ENCODE results near the gene PLA2G2A. TPM values are rescaled to one million over a fixed set of nuclear protein-coding genes. Genes with fewer than 3 reads are reported as not detected.
A peak's percentile ranks its signal among the peaks of the same experiment; 100 is the strongest.

The PLA2G2A gene
- total and polyA plus RNA-seq, 11 donors = 2.8 to 539 (median 26.5) TPM

DNA sequence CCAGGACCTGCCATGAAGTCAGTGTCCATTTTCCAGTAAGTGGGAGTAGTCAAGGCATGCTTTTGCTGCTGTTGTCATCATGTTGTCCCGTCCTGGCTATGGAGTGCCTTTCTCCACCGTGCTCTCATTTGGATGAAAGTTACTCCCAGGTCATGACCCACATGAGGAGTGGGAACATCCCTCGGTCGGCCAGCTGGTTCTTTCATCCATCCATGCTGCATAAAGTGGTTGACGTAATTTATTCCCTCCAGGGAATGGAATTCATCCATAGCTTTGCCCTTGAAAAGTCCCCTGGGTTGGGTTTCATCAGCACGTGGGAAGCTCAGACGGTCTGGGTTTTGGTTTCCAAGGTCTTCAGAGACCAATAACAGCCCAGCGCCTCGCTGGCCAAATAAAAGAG lies 11.6 kb downstream of the PLA2G2A start:
- H3K27ac ChIP-seq = peak overlapping the region in 8 of 12 donors; percentile 66 to 81 (median 76)

DNA sequence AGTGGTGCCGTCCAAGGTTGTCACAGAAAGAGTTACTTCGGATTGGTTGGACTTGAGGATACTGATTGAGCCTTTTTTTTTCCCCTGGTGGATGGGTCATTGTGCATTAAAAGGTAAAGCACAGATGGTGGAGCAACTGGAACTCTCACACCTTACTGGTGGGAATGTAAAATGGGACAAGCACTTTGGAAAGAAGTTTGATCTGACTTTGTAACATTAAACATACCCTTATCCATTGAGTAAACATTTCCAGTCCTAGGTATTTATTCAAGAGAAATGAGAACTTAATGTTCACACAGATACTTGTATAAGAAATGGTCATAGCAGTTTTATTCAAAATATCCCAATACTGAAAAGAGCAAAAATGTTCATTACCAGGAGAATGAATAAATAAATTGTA lies 14.9 kb downstream of the PLA2G2A start:
- DNase-seq (no peak), ATAC-seq (no peak)
- TF ChIP-seq POLR2A (IDR thresholded peaks at IDR 0.05) (no peak), CTCF (IDR thresholded peaks at IDR 0.05) (no peak)
- Histone ChIP-seq H3K27me3 (peaks cover 0 to 8% (median 0%) of the 10 kb centered on the region in 9 donors), H3K4me1 (peaks cover 0 to 16% (median 0%) of the 10 kb centered on the region in 12 donors), H3K36me3 (no peaks in the 10 kb centered on the region), H3K27ac (no peak overlapping the region), H3K4me3 (no peak overlapping the region), H3K9me3 (peaks cover 0 to 6% (median 0%) of the 10 kb centered on the region in 12 donors)
- intact Hi-C loops (cut with DNase I) = no loop called here
- WGBS, 4 donors = 61 to 90% (median 75%) methylated on average over 2 of the region's 2 CpGs

More for the DNA sequence above, 11.6 kb downstream of the PLA2G2A start:
- WGBS, 4 donors = 57 to 70% (median 63%) methylated on average over 9 of the region's 9 CpGs
- TF ChIP-seq CTCF (IDR thresholded peaks at IDR 0.05) (no peak), POLR2A (IDR thresholded peaks at IDR 0.05) (no peak)
- H3K9me3 ChIP-seq = peaks cover 0 to 6% (median 0%) of the 10 kb centered on the region in 12 donors
- ATAC-seq (peak; percentile 82 to 94 (median 92)), DNase-seq (peak; percentile 58 to 86 (median 74))
- no peaks in the 10 kb centered on the region for H3K27me3 ChIP-seq
- H3K4me1 ChIP-seq = peaks cover 0 to 16% (median 2%) of the 10 kb centered on the region in 12 donors
- no peak overlapping the region for H3K4me3 ChIP-seq
- no peaks in the 10 kb centered on the region for H3K36me3 ChIP-seq
- intact Hi-C loops (cut with DNase I) = no loop called here

DNA sequence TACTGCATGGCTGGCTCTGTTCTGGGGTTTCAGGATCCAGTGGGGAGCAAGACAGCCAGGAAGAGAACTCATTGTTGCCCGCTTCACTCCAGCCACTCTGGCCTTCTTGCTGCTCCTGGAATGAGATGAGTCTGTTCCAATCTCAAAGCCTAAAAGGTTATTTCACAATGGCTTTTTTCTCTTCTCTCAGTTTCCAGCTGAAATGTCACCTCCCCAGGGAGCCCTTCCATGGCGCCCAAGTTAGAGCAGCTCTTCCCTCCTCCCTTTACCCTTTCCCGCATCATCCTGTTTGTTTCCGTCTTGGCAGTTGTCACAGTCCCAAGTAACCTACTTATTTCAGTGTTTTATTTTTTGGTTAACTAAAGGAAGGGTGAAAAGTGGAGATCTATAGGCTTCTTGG lies 15.8 kb downstream of the PLA2G2A start:
- H3K27me3 ChIP-seq = peaks cover 0 to 8% (median 0%) of the 10 kb centered on the region in 9 donors
- H3K9me3 ChIP-seq = peaks cover 0 to 6% (median 0%) of the 10 kb centered on the region in 12 donors
- 77 to 88% (median 82%) methylated on average over 4 of the region's 4 CpGs for WGBS, 4 donors
- no peak overlapping the region for H3K4me3 ChIP-seq
- no peak overlapping the region for H3K27ac ChIP-seq
- TF ChIP-seq POLR2A (IDR thresholded peaks at IDR 0.05) = no peak
- TF ChIP-seq CTCF (IDR thresholded peaks at IDR 0.05) = no peak
- peaks cover 0 to 10% (median 0%) of the 10 kb centered on the region in 12 donors for H3K4me1 ChIP-seq
- intact Hi-C loops (cut with DNase I) = no loop called here
- H3K36me3 ChIP-seq = no peaks in the 10 kb centered on the region
- DNase-seq (peak in 2 of 5 donors; percentile 26 to 53), ATAC-seq (no peak)

- ATAC-seq = no peak
Observed at GRCh38 chr1:19960591-19960990, 18.8 kb downstream of the PLA2G2A start.

More at GRCh38 chr1:19960591-19960990, 18.8 kb downstream of the PLA2G2A start:
- Histone ChIP-seq H3K27me3 (peaks cover 0 to 8% (median 0%) of the 10 kb centered on the region in 9 donors), H3K27ac (no peak overlapping the region), H3K9me3 (peaks cover 0 to 6% (median 0%) of the 10 kb centered on the region in 12 donors), H3K4me3 (no peak overlapping the region), H3K36me3 (no peaks in the 10 kb centered on the region), H3K4me1 (no peaks in the 10 kb centered on the region)
- intact Hi-C loops (cut with DNase I) = no loop called here
- DNase-seq = no peak
- no peak for TF ChIP-seq POLR2A (IDR thresholded peaks at IDR 0.05)
- no peak for TF ChIP-seq CTCF (IDR thresholded peaks at IDR 0.05)
- WGBS, 4 donors = 50 to 56% (median 54%) methylated on average over 5 of the region's 5 CpGs
